A172 (cell line): ENCODE measurements around the gene SLC26A6. TPM values are rescaled to one million over a fixed set of nuclear protein-coding genes. Genes with fewer than 3 reads are reported as not detected.

Experiments used
- DNase-seq: peaks from one replicate; pipeline ENCODE4 v3.0.0-alpha.2; 2015; ENCODE audit warnings: low spot score
- total RNA-seq: library from RNA; depleted of rRNA; stranded (reverse); fragments of >200 nt; shearing (Covaris generic); gene quantifications from 2 replicates; pipeline ENCODE4 v1.2.3, GENCODE V29; 2014

Gene SLC26A6
- total RNA-seq, 1 experiment from 2014 or later: 17.5 TPM

DNA sequence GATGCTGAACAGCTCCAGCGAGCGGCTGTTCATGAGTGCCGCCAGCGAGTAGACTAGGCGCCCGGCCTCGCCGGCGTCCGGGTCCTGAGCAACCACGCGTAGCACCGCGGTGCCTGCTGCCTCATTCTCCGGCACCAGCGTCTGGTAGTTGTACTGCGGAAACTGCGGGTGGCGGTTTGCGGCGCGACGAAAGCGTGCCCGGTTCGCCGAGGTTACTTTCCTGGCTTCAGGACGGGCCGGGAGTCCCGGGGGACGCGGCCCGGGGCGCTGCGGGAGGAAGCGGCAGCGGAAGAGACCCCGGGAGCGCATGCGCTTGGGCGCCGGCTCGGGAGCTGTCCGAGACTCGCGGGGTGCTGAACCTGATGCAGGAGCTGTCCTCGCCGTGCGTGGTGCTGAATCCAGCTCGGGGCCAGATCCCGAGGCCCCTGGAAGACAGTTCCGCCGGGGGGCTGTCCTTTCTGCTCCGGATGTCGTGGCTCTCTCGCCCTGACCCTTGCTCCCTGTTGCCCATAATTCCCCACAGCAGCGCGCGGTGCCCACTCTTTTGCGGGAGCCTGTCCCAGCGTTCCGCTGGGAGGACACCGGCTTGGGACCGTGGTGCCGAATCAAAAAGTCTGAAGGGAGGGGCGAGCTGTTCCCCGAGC, 26.4 kb upstream of the SLC26A6 start:
- DNase-seq: no peak

DNA sequence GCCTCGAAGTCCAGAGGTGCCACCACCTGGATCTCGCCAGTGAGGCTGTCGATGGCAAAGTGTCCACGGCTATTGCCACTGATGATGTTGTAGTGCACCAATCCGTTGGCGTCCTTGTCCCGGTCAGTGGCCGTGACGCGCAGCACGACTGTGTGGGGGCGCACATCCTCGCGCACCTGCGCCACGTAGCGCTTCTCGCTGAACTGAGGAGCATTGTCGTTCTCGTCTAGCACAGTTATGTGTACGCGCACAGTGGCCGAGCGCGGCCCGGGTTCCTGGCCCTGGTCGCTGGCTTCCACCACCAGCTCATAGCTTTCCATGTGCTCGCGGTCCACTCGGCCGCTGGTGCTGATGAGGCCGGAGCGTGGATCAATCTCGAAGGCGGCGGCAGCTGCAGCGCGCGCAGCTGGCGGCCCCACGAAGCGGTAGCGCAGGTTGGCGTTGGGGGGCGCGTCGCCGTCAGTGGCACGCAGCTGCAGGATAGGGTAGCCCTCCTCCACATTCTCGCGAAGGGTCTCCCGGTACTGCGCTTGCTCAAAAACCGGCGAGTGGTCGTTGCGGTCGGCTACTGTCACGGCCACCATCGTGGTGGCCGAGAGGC, 25.6 kb upstream of the SLC26A6 start:
- DNase-seq: no peak

DNA sequence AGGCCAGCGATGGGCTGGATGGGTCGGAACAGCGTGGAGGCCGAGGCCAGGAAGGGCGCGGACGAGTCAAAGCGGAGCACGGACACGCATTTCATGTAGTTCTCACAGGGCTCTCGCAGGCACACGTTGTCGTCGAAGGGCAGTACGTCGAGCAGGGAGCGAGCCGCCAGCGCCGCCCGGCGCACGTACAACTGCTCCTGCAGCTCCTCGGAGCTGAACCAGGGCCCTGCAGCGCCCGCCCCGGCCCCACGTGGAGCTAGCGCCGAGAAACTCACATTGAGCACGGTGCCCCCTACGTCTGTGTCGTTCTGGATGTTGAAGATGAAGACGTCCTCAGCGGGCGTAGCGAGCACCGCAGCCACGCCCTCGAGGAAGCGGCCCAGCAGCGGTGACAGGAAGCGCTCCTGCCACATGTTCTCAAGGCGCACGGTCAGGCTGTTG, 21.6 kb upstream of the SLC26A6 start:
- DNase-seq: no peak

DNA sequence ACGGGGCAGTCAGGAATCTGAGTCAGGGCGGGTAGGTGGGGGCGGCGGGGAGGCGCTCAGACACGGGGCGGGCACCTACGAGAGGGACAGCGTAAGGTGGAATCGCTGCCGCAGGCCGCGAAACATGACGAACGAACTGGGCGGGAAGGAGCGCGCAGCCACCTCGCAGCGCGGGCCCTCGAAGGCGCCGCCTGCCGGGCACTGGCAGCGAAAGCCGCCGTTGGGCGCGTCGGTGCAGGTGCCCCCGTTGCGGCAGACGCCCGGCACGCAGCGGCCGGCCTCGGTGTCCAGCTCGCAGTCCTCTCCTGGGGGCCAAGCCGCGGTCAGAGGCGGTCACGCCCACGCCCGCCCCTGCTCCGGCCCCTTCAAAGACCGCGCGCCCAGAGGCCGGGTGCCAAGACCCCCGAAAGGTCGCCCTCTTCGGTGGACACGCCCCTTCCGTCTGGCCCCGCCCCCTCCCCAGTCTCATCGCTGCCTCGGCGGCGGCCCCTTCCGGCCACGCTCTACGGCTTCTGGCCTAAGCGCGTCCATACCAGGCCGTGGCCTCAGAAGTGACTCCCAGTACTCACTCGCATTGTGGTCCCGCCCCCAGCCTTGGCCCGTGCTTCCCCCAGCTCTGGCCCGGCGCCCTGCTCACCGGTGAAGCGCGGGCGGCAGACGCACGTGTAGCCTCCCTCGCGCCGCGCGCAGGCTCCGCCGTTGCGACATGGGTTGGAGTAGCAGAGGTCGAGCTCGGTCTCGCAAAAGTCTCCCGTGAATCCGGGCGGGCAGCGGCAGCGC, 21.0 kb upstream of the SLC26A6 start:
- no peak for DNase-seq

DNA sequence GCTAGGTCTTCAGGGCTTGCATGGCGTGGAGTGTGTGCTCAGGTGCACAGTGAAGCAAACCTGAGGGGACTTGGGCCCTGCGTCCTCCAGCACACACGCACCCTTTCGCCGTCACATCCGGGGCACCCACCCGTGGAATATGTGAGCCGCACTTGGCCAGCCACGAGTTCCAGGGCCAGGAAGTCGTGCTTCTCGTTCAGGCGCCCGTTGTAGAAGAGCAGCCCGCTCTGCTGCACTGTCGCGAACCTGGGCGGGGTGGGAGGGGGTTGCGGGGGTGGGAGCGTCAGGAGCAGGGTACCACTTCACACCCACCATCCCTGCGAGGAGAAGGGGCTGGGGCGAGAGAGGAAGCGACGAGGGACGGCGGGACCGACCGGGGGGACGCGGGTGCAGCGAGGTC, 20.3 kb upstream of the SLC26A6 start:
- no peak for DNase-seq

DNA sequence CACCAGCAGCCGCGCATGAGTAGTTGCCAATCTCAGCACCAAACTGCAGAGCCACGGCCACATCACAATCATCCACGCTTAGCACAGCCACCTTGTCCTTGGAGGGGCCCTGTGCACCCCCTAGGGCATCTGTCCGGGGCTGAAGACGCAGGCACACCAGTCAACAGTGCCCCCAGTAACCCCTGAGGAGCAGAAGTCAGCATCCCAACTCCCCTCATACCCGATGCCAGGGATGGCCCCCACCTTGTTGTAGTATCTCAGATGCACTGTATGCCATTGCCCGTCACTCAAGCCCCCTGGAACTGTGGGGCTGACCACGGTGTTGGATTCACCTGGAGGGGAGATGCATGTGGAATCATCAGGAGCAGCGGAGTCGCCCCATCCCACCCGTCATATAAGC, 19.8 kb upstream of the SLC26A6 start:
- DNase-seq: no peak

DNA sequence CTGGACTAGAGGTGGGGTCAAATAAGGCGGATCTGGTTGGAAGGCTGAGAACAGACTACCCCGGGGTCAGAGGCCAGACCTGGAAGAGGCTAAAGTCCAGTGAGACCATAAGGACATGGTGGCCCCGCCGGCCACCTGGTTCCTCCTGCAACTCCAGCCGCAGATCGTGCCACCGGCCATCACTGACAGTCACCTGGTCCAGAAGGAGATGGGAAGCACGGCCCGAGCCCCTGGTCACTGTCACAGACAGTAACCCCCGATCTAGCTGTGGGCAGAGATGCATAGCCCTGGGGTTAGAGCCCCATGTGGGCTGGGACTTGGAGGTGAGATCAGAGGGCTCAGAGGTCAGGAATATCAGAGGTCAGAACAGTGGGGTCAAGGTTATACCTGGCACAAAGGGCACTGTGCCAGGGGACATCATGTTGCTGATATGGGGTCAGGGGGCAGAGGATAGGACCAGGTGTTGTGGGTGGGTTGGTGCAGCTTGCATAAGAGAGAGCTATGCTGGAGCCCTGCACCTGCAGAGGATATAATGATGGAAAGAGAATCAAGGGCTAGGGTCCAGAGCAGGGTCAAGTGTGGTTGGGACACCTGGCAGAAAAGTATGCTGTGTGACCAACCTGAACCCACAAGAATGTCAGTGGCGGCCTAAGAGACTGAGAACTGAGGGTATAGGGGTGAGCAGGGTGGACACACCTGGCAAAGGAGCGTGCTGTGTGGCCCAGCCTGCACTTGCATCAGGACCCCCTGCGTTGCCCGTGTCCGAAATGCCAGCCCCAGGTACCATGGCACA, 17.9 kb upstream of the SLC26A6 start:
- DNase-seq: no peak

DNA sequence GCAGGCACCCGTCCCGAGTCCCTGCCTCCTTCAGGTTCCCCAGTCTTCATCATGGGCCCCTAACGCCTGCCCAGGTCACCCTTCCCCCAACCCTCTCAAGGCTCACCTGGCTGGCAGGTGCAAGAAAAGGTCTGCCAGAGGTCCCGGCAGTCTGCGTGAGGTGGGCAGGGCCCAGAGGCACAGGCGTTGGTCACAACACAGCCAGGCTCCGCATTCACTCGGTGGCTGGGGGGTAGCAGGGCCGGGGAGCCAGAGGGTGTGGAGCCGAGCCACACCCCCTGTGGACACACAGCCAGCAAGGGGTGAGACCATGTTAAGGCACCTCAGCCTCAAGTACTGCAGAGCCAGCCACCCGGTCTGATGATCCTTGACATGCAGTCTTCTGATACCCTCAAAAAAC, 16.5 kb upstream of the SLC26A6 start:
- DNase-seq: no peak

DNA sequence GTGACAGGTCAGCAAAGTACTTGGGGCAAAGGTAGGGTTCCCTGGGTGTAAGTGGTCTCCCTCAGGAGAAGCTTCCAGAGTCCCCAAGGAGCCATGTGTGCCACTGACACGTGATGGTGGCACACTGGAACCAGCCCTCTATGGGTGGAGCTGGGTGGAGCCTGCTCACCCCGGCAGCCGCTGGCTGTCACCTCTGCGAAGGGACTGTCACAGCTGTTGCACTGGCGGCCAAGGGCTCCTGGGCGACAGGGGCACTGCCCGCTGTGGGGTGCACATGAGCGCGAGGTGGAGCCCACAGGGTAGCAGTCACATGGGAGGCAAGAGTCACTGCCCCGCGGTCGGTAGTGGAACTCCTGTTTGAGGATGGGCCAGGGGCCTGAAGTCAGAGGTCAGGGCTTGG, 15.5 kb upstream of the SLC26A6 start:
- DNase-seq: no peak

DNA sequence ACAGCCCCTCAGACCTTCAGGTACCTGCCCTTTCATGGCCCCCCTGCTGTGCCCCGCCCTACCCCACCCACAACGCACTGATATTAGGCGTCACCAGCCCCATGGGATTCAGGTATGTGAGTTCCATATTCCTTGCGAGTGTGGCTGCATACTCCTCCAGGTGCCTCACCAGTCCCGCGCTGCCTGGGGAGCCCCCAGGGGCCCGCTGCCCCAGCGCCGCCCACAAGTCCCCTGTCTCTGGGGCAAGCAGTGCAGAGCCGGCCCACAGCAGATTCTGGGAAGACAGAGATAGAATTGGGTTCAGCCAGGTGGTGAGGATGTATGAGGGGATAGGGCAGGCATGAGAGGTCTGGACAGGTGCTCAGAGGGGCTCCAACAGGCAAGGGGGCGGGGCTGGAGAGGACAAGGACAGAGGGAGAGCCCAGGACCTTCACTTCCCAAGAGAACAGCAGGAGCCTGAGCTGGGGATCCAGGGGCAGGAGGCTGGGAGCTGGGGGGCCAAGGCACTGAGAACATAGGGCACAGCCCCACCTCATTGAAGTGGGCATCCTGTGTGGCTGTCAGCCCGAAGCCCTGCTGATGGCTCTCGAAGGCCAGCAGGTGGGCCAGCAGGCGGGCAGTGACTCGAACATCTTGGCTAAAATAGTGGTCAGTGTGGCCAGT, 13.1 kb upstream of the SLC26A6 start:
- no peak for DNase-seq

DNA sequence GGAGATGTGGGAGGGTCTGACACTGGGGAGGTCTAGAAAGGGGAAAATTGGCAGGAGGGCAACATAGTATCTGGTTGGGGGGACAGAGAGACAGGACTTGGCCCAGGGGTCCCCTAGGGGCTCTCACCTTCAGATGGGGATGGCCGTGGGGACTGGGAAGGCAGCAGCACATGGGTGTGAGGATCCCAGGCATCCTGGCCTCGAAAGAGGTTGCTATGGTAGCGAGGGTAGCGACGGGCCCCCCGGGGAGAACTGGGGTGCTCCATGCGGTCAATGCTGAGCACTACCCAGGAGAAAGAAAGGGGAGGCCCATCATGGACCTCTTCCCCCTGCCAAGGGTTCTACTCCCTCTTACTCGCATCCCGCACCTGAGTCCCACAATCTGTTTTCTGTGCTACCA, 12.5 kb upstream of the SLC26A6 start:
- DNase-seq: no peak

DNA sequence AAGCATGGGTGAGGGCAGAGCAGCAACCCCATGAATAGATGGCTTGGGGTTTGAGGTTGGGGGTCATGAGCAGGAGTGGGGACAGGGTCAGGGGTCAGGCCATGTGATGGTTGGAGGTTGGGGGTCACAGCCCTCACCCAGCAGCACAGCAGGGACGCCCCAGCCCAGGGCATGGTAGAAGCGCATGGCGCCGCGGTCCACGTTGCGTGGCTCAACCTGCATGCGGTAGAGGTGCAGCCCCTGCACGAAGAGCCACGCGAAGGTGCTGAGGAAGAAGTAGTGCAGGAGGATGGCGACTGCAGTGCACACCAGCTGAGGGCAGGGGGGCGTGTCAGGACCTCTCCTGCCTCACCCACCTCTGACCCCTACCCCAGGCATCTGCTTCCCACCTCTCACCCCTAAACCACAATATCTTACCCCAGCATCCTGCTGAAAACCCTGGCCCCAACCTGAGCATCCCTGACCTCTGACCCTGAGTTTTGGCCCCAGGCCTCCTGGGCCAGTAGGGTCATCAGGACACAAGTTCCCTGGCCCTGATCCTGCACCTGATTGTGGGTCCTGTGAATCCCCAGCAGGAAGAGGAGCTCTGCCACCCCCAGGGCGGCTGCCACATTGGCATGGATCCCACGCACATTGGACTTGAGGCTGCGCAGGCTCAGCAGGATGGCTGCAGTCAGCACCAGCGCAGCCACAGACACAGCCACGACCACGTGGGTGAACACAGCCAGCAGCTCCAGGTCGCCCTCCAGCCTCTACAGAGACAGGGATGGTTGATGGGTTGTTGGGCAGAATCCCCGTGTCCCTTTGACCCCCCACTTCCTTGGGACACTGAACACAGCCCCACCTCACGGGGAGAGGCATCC, 9.9 kb upstream of the SLC26A6 start:
- no peak for DNase-seq

DNA sequence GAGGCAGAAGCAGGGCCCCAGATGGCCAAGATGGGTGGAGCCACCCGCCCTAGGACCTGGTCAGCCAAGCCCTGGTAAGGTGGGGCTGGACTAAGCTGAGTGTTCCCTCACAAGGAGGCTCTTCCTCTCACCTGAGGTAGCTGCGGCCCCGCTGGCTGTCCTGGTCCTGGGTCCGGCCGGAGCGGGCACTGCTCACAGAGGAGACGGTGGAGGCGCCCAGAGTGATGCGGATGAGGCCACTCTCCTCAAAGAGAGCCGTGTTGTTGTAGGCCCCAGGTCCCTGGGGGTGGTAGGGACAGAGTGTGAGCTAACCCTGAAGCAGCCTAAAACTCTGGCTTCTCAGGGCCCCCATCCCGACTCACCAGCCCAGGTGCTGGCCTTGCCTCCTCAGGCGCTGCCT, 7.3 kb upstream of the SLC26A6 start:
- no peak for DNase-seq

DNA sequence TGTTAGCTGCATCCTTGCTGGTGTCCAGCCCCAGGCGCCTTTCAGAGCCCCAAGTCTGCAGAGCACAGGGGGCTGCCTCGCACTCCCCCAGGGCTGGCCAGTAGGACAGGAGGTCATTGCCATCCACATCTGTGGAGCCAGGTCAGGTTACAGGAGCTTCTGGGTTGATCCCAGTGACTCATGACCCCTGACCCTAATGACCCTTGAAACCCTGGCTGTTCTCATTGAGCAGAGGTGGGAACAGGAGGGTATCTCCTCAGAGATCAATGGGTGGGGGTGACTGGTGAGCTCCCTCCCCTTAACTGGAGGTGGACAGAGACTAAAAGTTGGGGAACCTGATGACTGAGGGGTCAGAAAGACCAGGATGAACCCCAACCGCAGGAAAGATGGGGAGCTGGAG, 6.1 kb upstream of the SLC26A6 start:
- DNase-seq: no peak

DNA sequence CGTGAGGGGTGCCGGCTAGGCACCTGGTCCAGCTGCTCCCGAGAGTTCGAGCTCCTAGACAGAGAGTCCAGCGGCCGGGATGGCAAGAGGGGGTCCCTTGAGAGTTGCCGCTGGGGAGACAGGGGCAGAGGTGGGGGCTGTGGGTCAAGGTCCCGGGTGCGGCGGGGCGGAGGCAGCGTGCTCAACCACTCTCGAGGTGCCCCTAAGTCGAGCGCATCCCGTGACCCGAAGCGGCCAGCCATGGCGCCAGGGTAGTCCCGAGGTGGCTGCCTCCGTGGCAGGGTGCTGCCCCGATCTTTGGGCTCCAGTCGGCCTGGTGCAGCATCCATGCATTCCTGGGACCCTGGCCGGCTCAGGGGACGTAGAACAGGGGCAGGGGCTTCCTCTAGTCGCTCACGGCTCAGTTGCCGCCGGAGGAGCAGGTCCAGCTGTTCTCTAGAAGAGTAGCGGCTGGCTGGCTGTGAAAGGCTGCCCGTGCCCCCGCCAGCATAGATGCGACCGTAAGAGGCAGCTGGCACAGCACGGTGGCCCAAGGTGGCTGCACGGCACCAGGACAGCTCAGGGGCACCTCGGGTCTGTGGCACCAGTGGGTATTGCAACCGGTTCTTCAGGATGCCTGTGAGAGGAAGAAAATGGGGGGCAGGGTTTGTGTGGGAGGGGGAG, 4.8 kb upstream of the SLC26A6 start:
- DNase-seq: no peak

DNA sequence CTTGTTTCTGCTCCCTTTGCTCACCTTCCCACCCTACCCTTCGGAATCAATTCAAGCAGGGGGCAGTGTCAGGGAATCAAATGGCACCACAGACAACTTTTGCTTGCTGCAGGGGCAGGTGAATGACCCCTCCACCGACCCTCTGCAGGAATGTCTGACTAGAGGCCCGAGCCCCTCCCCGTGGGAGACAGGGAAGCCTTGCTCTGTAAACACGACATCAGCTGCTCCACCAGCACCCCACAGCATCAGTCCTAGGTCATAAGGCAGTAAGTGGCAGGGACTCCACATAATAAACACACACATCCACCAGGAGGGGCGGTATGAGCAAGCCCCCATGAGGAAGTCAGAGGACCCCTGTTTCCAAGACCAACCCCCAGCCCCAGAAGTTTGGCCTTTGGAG, 2.0 kb upstream of the SLC26A6 start:
- DNase-seq: no peak

DNA sequence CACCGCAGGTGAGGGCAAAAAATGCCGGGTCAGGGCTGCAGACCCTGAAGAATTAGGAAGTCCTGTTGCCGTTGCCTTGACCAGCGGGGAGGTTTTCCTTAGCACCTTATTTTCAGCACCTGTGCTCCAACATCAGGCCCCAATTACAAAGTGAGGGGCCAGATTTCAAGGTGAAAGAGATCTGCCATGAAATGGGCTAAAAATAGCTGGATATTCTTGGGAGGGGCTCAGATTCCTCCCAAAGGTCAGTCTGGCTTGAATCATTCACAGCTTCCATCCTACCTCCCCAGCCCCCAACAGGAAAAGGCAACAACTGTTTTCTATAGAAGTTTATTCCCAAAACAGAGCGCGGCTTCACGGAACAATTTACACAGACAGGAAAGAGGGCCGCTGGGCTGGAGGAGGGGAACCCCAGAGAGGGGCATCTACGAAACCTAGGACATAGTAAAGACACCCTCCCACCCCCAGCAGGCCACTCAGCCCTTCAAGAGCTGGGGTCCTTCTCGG, 941 bp upstream of the SLC26A6 start:
- DNase-seq: no peak

DNA sequence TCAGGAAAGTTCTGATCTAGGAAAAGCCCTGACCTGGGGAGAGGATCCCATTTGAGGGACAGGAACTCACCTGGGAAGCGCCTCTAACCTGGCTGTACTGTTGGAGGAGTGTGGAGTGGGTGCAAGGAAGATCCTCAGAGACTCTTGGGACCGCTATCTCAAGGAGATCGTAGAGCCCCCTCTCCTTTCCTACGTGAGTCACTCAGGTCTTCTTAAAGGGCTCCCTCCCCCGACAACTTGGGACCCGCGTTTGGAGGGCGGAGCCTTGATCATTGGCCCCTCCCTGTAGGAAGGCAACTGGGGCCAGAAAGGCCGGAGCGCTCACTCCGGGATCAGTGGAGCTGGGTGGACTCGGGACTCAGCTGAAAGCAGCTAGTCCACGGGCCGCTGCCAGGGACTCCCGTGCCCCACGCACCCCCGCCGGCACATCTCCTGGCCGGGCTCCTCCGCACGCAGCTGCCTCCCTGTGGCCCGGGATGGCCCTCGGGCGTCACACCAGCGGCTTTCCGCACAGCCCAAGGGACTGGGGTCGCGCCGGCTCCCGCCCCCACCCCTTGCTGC, 520 bp downstream of the SLC26A6 start:
- DNase-seq: peak; percentile 59

DNA sequence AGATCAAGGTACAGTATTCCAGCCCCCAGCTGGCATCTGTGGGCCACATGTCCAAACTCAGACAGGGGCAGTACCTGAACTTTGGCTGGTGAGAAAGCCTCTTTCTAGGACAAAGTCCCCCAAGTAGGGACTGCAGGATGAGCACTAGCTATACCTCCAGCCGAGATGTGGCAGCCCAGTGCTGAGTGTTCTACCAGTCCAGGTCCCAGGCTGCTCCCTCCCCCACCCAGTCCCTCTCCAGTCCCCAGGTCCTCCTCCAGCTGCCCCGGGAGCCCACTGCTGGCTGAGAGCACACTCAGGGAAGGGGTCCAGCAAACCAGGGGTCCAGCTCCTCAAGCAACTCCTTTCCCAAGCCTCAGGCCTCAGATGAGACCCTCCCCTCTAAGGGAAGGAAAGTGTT, 1.5 kb downstream of the SLC26A6 start:
- DNase-seq: no peak

DNA sequence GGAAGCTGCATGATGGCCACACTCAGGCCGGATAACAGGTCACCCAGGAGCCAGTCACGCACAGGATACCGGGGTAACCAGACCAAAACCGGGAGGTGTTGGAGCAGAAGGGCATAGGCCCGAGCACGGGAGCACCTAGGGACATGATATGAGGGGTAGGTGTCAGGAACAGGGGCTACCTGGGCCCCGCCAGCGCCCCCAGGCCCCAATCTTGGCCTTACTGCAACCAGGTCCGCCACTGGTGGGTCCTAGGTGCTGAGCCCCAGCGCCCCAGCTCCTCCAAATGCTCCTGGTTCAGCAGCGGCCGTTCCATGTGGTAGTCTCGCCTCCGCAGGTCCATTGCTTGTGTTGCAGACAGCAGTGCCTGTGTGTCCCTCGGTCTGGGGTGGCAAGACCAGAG, 2.0 kb downstream of the SLC26A6 start:
- DNase-seq: no peak
